BJ (cell line): ENCODE measurements around the gene AATK. TPM values are rescaled to one million over a fixed set of nuclear protein-coding genes. Genes with fewer than 3 reads are reported as not detected.

Experiments used
- CTCF ChIA-PET: fragments of 350-600 bp; formaldehyde crosslinking; extraction: SDS; loops from one replicate; lab custom pipeline; 2021; ENCODE audit warnings: antibody characterized with exemption, inconsistent platforms; lab: Yijun Ruan, JAX
- POLR2A ChIA-PET: fragments of 300-600 bp; sonication (Branson Sonifier 250); formaldehyde crosslinking; extraction: SDS; loops from one replicate; lab custom pipeline; 2021; ENCODE audit warnings: antibody characterized with exemption; lab: Charles Lee
- DNase-seq: peaks from one replicate; pipeline ENCODE4 v3.0.0-alpha.2; 2011; ENCODE audit warnings: low read depth
- H3K27me3 ChIP-seq: 2 replicates; pipeline ENCODE4 v1.6.0; 2011; ENCODE audit warnings: low read length; ENCODE audit not compliant: control insufficient read depth, insufficient read depth
- H3K36me3 ChIP-seq: 2 replicates; pipeline ENCODE4 v1.5.1; 2011; ENCODE audit warnings: low read length; ENCODE audit not compliant: control insufficient read depth, insufficient read depth
- H3K4me3 ChIP-seq: 2 replicates; pipeline ENCODE4 v1.5.1; 2011; ENCODE audit warnings: low read depth, mild to moderate bottlenecking, control low read depth, low read length
- CTCF ChIP-seq: IDR thresholded peaks from 2 replicates; pipeline ENCODE4 v1.5.1; 2011; ENCODE audit warnings: low read depth, mild to moderate bottlenecking, control low read depth, inconsistent platforms, low read length, moderate library complexity; ENCODE audit not compliant: insufficient read depth
- polyA plus RNA-seq: library from polyadenylated mRNA; depleted of rRNA; stranded (reverse); fragments of >200 nt; gene quantifications from 2 replicates; pipeline ENCODE4 v1.2.3, GENCODE V29; 2011

The AATK gene
- polyA plus RNA-seq, 1 experiment, result 0.29 TPM

- ChIA-PET CTCF (interaction anchor here (0.8 to 4.1 kb wide), 7 partner anchors 9 to 57 kb away, joined by 3 to 26 read pairs (median 5); no protein-coding TSS in a partner anchor), POLR2A (no interaction called here)
- DNase-seq, result no peak
- no peak for TF ChIP-seq CTCF
- Histone ChIP-seq H3K4me3 (no peak overlapping the region), H3K27me3 (no peaks in the 10 kb centered on the region), H3K36me3 (peaks cover 4% of the 10 kb centered on the region)
Measured at GRCh38 chr17:81200201-81200600, 34.2 kb upstream of the AATK start.

GRCh38 chr17:81199482-81199830, 33.4 kb upstream of the AATK start:
- no peak overlapping the region for H3K4me3 ChIP-seq
- H3K36me3 ChIP-seq, result peaks cover 4% of the 10 kb centered on the region
- ChIA-PET POLR2A (no interaction called here), CTCF (interaction anchor here (1.9 to 4.1 kb wide), 2 partner anchors 14 to 56 kb away, joined by 5 to 26 read pairs; no protein-coding TSS in a partner anchor)
- no peak for TF ChIP-seq CTCF
- DNase-seq, result no peak
- no peaks in the 10 kb centered on the region for H3K27me3 ChIP-seq

GRCh38 chr17:81198826-81199481, 32.9 kb upstream of the AATK start:
- Histone ChIP-seq H3K4me3 (no peak overlapping the region), H3K27me3 (no peaks in the 10 kb centered on the region), H3K36me3 (peaks cover 4% of the 10 kb centered on the region)
- POLR2A ChIA-PET, result no interaction called here
- no peak for TF ChIP-seq CTCF
- DNase-seq, result no peak
- CTCF ChIA-PET, result interaction anchor here (1.5 to 4.1 kb wide), 3 partner anchors 56 to 175 kb away, joined by 5 to 26 read pairs (median 7); no protein-coding TSS in a partner anchor

- H3K36me3 ChIP-seq, result peaks cover 4% of the 10 kb centered on the region
- DNase-seq, result no peak
- H3K27me3 ChIP-seq, result no peaks in the 10 kb centered on the region
- CTCF ChIA-PET, result interaction anchor here (0.8 to 1.5 kb wide), 3 partner anchors 55 to 226 kb away, joined by 3 to 7 read pairs (median 5); no protein-coding TSS in a partner anchor
- POLR2A ChIA-PET, result no interaction called here
- TF ChIP-seq CTCF, result no peak
- no peak overlapping the region for H3K4me3 ChIP-seq
Measured at GRCh38 chr17:81197831-81198490, 31.9 kb upstream of the AATK start.

GRCh38 chr17:81197409-81197795, 31.4 kb upstream of the AATK start:
- POLR2A ChIA-PET, result no interaction called here
- Histone ChIP-seq H3K27me3 (no peaks in the 10 kb centered on the region), H3K4me3 (no peak overlapping the region), H3K36me3 (peaks cover 4% of the 10 kb centered on the region)
- TF ChIP-seq CTCF, result no peak
- no peak for DNase-seq
- CTCF ChIA-PET, result interaction anchor here (0.8 to 1.5 kb wide), 4 partner anchors 12 to 225 kb away, joined by 3 to 7 read pairs (median 4); no protein-coding TSS in a partner anchor
